ENCODE measurements around the gene PDPK1. TPM values are rescaled to one million over a fixed set of nuclear protein-coding genes. Genes with fewer than 3 reads are reported as not detected.
"Not testable (repeated sequence)": the region's sequence is repeated elsewhere in the genome, so short reads cannot be mapped to it uniquely, and the experiment has no call there.

PDPK1 gene
- total RNA-seq, 1 experiment from 2014 or later: 10.1 TPM

- DNase-seq (ENCODE audit: low read depth); in situ Hi-C loops (cut with HindIII; ENCODE audit: low pct_unique_long_range_greater_than_20kb, low sequenced_read_pairs): not testable (repeated sequence)
These were observed 22.9 kb downstream of the PDPK1 start for GRCh38 chr16:2560798-2561133.

- DNase-seq (ENCODE audit: low read depth); in situ Hi-C loops (cut with HindIII; ENCODE audit: low pct_unique_long_range_greater_than_20kb, low sequenced_read_pairs): not testable (repeated sequence)
These were observed 29.7 kb downstream of the PDPK1 start for GRCh38 chr16:2567506-2567905.

- DNase-seq (ENCODE audit: low read depth); in situ Hi-C loops (cut with HindIII; ENCODE audit: low pct_unique_long_range_greater_than_20kb, low sequenced_read_pairs): not testable (repeated sequence)
These were observed 30.8 kb downstream of the PDPK1 start for GRCh38 chr16:2568573-2568972.

GRCh38 chr16:2572704-2573103 is 34.9 kb downstream of the PDPK1 start:
- DNase-seq (ENCODE audit: low read depth); in situ Hi-C loops (cut with HindIII; ENCODE audit: low pct_unique_long_range_greater_than_20kb, low sequenced_read_pairs): not testable (repeated sequence)

- DNase-seq (ENCODE audit: low read depth); in situ Hi-C loops (cut with HindIII; ENCODE audit: low pct_unique_long_range_greater_than_20kb, low sequenced_read_pairs): not testable (repeated sequence)
These were observed 38.0 kb downstream of the PDPK1 start for GRCh38 chr16:2575839-2576238.

- DNase-seq (ENCODE audit: low read depth); in situ Hi-C loops (cut with HindIII; ENCODE audit: low pct_unique_long_range_greater_than_20kb, low sequenced_read_pairs): not testable (repeated sequence)
These were observed 39.2 kb downstream of the PDPK1 start for GRCh38 chr16:2577044-2577443.

- DNase-seq (ENCODE audit: low read depth); in situ Hi-C loops (cut with HindIII; ENCODE audit: low pct_unique_long_range_greater_than_20kb, low sequenced_read_pairs): not testable (repeated sequence)
These were observed 41.1 kb downstream of the PDPK1 start for GRCh38 chr16:2578905-2579304.

GRCh38 chr16:2580143-2580542 is 42.3 kb downstream of the PDPK1 start:
- in situ Hi-C loops (cut with HindIII; ENCODE audit: low pct_unique_long_range_greater_than_20kb, low sequenced_read_pairs); DNase-seq (ENCODE audit: low read depth): not testable (repeated sequence)

- DNase-seq (ENCODE audit: low read depth); in situ Hi-C loops (cut with HindIII; ENCODE audit: low pct_unique_long_range_greater_than_20kb, low sequenced_read_pairs): not testable (repeated sequence)
These were observed 43.0 kb downstream of the PDPK1 start for GRCh38 chr16:2580818-2581217.

GRCh38 chr16:2584729-2585650 is 47.2 kb downstream of the PDPK1 start:
- in situ Hi-C loops (cut with HindIII; ENCODE audit: low pct_unique_long_range_greater_than_20kb, low sequenced_read_pairs): no loop called here
- DNase-seq (ENCODE audit: low read depth): no peak

GRCh38 chr16:2585651-2586081 is 47.8 kb downstream of the PDPK1 start:
- no peak for DNase-seq (ENCODE audit: low read depth)
- in situ Hi-C loops (cut with HindIII; ENCODE audit: low pct_unique_long_range_greater_than_20kb, low sequenced_read_pairs): no loop called here

GRCh38 chr16:2586241-2586640 is 48.4 kb downstream of the PDPK1 start:
- no peak for DNase-seq (ENCODE audit: low read depth)
- in situ Hi-C loops (cut with HindIII; ENCODE audit: low pct_unique_long_range_greater_than_20kb, low sequenced_read_pairs): no loop called here

- in situ Hi-C loops (cut with HindIII; ENCODE audit: low pct_unique_long_range_greater_than_20kb, low sequenced_read_pairs): no loop called here
- DNase-seq (ENCODE audit: low read depth): no peak
These were observed 49.2 kb downstream of the PDPK1 start for GRCh38 chr16:2586901-2587480.

- DNase-seq (ENCODE audit: low read depth): no peak
- in situ Hi-C loops (cut with HindIII; ENCODE audit: low pct_unique_long_range_greater_than_20kb, low sequenced_read_pairs): no loop called here
These were observed 50.2 kb downstream of the PDPK1 start for GRCh38 chr16:2587891-2588565.

- no peak for DNase-seq (ENCODE audit: low read depth)
- in situ Hi-C loops (cut with HindIII; ENCODE audit: low pct_unique_long_range_greater_than_20kb, low sequenced_read_pairs): no loop called here
These were observed 53.8 kb downstream of the PDPK1 start for GRCh38 chr16:2591476-2592240.

GRCh38 chr16:2592786-2593185 is 55.0 kb downstream of the PDPK1 start:
- in situ Hi-C loops (cut with HindIII; ENCODE audit: low pct_unique_long_range_greater_than_20kb, low sequenced_read_pairs): no loop called here
- no peak for DNase-seq (ENCODE audit: low read depth)

- in situ Hi-C loops (cut with HindIII; ENCODE audit: low pct_unique_long_range_greater_than_20kb, low sequenced_read_pairs): no loop called here
- no peak for DNase-seq (ENCODE audit: low read depth)
These were observed 57.8 kb downstream of the PDPK1 start for GRCh38 chr16:2595393-2596205.

Data from Caki2 (cell line).